Kidney epithelial cell (primary cell): ENCODE measurements around the gene SDK2. TPM values are rescaled to one million over a fixed set of nuclear protein-coding genes. Genes with fewer than 3 reads are reported as not detected.

Source experiments
- DNase-seq: peaks from one replicate; pipeline ENCODE4 v3.0.0-alpha.2; 2010; ENCODE audit warnings: low read depth
- H3K27me3 ChIP-seq: 2 replicates; pipeline ENCODE4 v1.6.0; 2011; ENCODE audit warnings: low read length; ENCODE audit not compliant: control insufficient read depth, insufficient read depth
- H3K36me3 ChIP-seq: 2 replicates; pipeline ENCODE4 v1.5.1; 2011; ENCODE audit warnings: low read length; ENCODE audit not compliant: control insufficient read depth, insufficient read depth
- H3K4me3 ChIP-seq: 2 replicates; pipeline ENCODE4 v1.5.1; 2011; ENCODE audit warnings: low read depth, mild to moderate bottlenecking, control low read depth, low read length
- total RNA-seq: library from RNA; depleted of rRNA; stranded (reverse); fragments of >200 nt; gene quantifications from 2 replicates; pipeline ENCODE4 v1.2.3, GENCODE V29; 2015
- TF ChIP-seq, protein P1 (sequence below): IDR thresholded peaks from 2 replicates; pipeline ENCODE4 v1.5.1; 2011; ENCODE audit warnings: mild to moderate bottlenecking, moderate library complexity, low read length, control low read depth, inconsistent platforms; ENCODE audit not compliant: insufficient read depth, poor library complexity, severe bottlenecking

SDK2 gene
- total RNA-seq, 1 donor from 2014 or later = 1.2 TPM

DNA sequence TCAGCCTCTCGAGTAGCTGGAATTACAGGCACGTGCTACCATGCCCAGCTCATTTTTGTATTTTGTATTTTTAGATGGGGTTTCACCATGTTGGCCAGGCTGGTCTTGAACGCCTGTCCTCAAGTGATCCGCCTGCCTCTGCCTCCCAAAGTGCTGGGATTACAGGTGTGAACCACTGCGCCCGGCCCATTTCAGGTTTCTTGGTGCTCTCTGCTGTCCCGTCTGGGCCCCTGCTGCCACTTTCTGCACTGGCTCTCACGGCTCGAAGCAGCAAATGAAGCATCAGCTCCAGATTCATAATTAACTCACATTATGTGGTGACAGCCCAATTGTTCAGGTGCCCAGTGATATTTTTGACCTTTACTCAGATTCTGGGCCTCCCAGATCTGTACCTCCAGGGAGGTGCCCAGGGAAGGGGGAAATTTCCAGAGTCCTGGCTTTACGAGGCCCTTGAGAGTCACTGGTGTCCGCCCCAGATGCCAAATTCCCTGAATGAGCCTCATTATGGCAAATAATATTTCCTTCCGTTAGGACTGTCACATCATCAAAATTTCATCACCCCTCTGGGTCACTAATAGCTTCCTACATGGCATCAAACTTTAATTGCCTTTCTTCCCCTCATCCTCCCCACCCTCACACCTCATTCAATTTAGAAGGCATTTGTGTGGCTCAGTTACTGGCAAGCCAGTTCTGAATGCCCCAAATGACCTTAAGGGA lies 9.0 kb downstream of the SDK2 start:
- no peak for DNase-seq
- Histone ChIP-seq H3K4me3 (no peak overlapping the region), H3K36me3 (no peaks in the 10 kb centered on the region), H3K27me3 (peaks cover 7% of the 10 kb centered on the region)
- TF ChIP-seq, protein P1, sequence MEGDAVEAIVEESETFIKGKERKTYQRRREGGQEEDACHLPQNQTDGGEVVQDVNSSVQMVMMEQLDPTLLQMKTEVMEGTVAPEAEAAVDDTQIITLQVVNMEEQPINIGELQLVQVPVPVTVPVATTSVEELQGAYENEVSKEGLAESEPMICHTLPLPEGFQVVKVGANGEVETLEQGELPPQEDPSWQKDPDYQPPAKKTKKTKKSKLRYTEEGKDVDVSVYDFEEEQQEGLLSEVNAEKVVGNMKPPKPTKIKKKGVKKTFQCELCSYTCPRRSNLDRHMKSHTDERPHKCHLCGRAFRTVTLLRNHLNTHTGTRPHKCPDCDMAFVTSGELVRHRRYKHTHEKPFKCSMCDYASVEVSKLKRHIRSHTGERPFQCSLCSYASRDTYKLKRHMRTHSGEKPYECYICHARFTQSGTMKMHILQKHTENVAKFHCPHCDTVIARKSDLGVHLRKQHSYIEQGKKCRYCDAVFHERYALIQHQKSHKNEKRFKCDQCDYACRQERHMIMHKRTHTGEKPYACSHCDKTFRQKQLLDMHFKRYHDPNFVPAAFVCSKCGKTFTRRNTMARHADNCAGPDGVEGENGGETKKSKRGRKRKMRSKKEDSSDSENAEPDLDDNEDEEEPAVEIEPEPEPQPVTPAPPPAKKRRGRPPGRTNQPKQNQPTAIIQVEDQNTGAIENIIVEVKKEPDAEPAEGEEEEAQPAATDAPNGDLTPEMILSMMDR = no peak

- DNase-seq = no peak
- H3K27me3 ChIP-seq = peaks cover 7% of the 10 kb centered on the region
- H3K4me3 ChIP-seq = no peak overlapping the region
- TF ChIP-seq, protein P1 = no peak
- no peaks in the 10 kb centered on the region for H3K36me3 ChIP-seq
Measured at GRCh38 chr17:73634629-73635028, 9.6 kb downstream of the SDK2 start.

GRCh38 chr17:73633736-73634135 lies 10.5 kb downstream of the SDK2 start:
- Histone ChIP-seq H3K36me3 (no peaks in the 10 kb centered on the region), H3K4me3 (no peak overlapping the region), H3K27me3 (peaks cover 4% of the 10 kb centered on the region)
- TF ChIP-seq, protein P1 = no peak
- DNase-seq = no peak

GRCh38 chr17:73632513-73632912 lies 11.7 kb downstream of the SDK2 start:
- Histone ChIP-seq H3K27me3 (peaks cover 4% of the 10 kb centered on the region), H3K36me3 (no peaks in the 10 kb centered on the region), H3K4me3 (no peak overlapping the region)
- TF ChIP-seq, protein P1 = no peak
- no peak for DNase-seq

- Histone ChIP-seq H3K27me3 (peaks cover 4% of the 10 kb centered on the region), H3K36me3 (no peaks in the 10 kb centered on the region), H3K4me3 (no peak overlapping the region)
- DNase-seq = no peak
- TF ChIP-seq, protein P1 = no peak
Measured at GRCh38 chr17:73630965-73631595, 13.2 kb downstream of the SDK2 start.

DNA sequence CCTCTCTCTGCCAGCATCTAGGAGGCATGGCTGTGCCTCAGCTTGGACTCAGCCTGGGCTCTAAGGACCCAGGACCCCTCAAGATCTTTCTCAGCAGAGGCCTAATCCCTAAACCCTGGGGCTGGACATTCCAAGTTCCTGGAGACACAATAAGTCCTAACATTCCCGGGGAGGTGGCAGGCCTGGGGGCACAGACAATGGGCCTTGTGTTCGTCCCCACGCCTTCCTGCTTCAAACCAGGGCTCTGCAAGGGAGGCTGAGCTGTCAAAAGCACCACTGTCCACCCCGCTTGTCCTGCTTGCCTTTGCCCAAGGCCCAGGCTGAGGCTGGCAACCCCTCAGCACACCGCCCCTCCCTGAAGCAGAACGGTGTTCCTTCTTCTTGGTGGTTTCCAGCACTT lies 13.7 kb downstream of the SDK2 start:
- TF ChIP-seq, protein P1 = no peak
- Histone ChIP-seq H3K36me3 (no peaks in the 10 kb centered on the region), H3K27me3 (peaks cover 4% of the 10 kb centered on the region), H3K4me3 (no peak overlapping the region)
- DNase-seq = no peak
